ENCODE measurements around the gene MRPS33. TPM values are rescaled to one million over a fixed set of nuclear protein-coding genes. Genes with fewer than 3 reads are reported as not detected.

Gene MRPS33
- total RNA-seq, 4 donors from 2014 or later, result 8.8 to 28.7 (median 16.9) TPM

DNA sequence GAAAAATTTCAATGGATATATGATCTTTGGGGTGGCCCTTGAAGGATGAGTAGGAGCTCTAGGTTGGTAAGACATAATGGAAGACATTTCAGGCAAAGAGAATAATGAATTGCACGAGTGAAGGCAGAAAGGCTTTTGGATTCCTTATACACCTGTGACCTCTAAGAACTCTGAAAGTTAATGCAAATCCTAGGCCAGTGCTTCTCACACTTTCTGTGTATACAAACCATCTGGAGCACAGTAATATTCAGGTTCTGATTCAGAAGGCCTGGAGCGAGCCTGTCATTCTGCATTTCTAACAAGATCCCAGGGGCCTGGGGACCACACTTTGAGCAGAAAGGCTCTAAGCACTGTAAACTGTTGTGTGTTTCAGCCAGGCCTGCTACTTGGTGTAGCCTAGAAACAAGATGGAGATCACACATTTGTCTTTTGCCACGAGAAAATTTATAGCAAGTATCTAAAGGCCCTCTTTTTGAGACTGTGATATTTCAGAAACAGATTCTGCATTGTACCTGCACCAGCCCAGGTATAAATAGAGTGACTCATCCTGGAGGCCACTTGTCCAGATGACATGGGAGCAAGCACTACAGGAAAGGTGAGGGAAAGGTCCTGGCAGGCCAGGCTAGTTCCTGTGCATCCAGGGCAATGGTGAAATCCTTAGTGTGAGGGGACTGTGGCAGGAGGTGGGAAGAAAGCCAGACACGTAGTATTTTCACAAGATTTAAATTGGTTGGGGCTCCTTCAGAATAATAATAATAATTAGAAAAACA, 24.4 kb downstream of the MRPS33 start:
- Histone ChIP-seq H3K36me3 (no peaks in the 10 kb centered on the region), H3K4me1 (no peaks in the 10 kb centered on the region), H3K9me3 (no peaks in the 10 kb centered on the region), H3K4me3 (no peak overlapping the region), H3K27me3 (no peaks in the 10 kb centered on the region), H3K27ac (no peak overlapping the region)
- no peak for DNase-seq
- no peak for TF ChIP-seq POLR2A (IDR thresholded peaks at IDR 0.05)
- TF ChIP-seq, protein P1, sequence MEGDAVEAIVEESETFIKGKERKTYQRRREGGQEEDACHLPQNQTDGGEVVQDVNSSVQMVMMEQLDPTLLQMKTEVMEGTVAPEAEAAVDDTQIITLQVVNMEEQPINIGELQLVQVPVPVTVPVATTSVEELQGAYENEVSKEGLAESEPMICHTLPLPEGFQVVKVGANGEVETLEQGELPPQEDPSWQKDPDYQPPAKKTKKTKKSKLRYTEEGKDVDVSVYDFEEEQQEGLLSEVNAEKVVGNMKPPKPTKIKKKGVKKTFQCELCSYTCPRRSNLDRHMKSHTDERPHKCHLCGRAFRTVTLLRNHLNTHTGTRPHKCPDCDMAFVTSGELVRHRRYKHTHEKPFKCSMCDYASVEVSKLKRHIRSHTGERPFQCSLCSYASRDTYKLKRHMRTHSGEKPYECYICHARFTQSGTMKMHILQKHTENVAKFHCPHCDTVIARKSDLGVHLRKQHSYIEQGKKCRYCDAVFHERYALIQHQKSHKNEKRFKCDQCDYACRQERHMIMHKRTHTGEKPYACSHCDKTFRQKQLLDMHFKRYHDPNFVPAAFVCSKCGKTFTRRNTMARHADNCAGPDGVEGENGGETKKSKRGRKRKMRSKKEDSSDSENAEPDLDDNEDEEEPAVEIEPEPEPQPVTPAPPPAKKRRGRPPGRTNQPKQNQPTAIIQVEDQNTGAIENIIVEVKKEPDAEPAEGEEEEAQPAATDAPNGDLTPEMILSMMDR (IDR thresholded peaks at IDR 0.05), result no peak
- intact Hi-C loops (cut with DNase I; ENCODE audit: low total_unique reads), result no loop called here

- DNase-seq, result no peak
- no peaks in the 10 kb centered on the region for H3K27me3 ChIP-seq
- H3K27ac ChIP-seq, result no peak overlapping the region
- H3K4me3 ChIP-seq, result no peak overlapping the region
- H3K9me3 ChIP-seq, result no peaks in the 10 kb centered on the region
- no peaks in the 10 kb centered on the region for H3K4me1 ChIP-seq
- H3K36me3 ChIP-seq, result no peaks in the 10 kb centered on the region
- intact Hi-C loops (cut with DNase I; ENCODE audit: low total_unique reads), result no loop called here
- TF ChIP-seq POLR2A (IDR thresholded peaks at IDR 0.05), result no peak
- TF ChIP-seq, protein P1 (IDR thresholded peaks at IDR 0.05), result no peak
Observed at GRCh38 chr7:140989068-140989467, 25.7 kb downstream of the MRPS33 start.

- DNase-seq, result no peak
- Histone ChIP-seq H3K27ac (no peak overlapping the region), H3K27me3 (no peaks in the 10 kb centered on the region), H3K4me1 (no peaks in the 10 kb centered on the region), H3K9me3 (no peaks in the 10 kb centered on the region), H3K36me3 (no peaks in the 10 kb centered on the region), H3K4me3 (no peak overlapping the region)
- TF ChIP-seq, protein P1 (IDR thresholded peaks at IDR 0.05), result no peak
- no peak for TF ChIP-seq POLR2A (IDR thresholded peaks at IDR 0.05)
- intact Hi-C loops (cut with DNase I; ENCODE audit: low total_unique reads), result no loop called here
Observed at GRCh38 chr7:140983802-140984201, 30.9 kb downstream of the MRPS33 start.

GRCh38 chr7:140982508-140982907, 32.2 kb downstream of the MRPS33 start:
- no peaks in the 10 kb centered on the region for H3K27me3 ChIP-seq
- H3K4me1 ChIP-seq, result no peaks in the 10 kb centered on the region
- H3K4me3 ChIP-seq, result no peak overlapping the region
- intact Hi-C loops (cut with DNase I; ENCODE audit: low total_unique reads), result no loop called here
- DNase-seq, result no peak
- H3K36me3 ChIP-seq, result no peaks in the 10 kb centered on the region
- H3K27ac ChIP-seq, result no peak overlapping the region
- no peak for TF ChIP-seq POLR2A (IDR thresholded peaks at IDR 0.05)
- TF ChIP-seq, protein P1 (IDR thresholded peaks at IDR 0.05), result no peak
- no peaks in the 10 kb centered on the region for H3K9me3 ChIP-seq

DNA sequence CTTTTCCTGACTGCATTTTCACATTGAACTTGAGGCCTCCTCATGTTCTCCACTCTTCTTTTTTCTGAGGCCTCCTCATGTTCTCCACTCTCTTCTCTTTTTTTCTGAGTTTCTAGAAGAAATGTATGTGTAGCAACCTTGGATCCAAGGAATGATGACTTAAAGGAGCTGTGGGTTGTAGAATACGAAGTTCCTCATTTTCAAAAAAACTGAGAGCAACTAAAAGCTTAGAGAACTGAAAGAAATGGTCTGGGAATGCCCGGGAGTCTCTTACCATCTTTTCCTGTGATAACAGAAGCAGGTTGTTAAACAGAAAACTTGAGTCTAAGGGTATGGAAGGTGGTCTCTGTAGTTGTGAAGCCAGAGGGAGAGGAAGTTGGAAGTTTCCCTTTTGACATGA, 32.8 kb downstream of the MRPS33 start:
- TF ChIP-seq, protein P1 (IDR thresholded peaks at IDR 0.05), result no peak
- TF ChIP-seq POLR2A (IDR thresholded peaks at IDR 0.05), result no peak
- Histone ChIP-seq H3K4me1 (no peaks in the 10 kb centered on the region), H3K9me3 (no peaks in the 10 kb centered on the region), H3K27ac (no peak overlapping the region), H3K27me3 (no peaks in the 10 kb centered on the region), H3K36me3 (no peaks in the 10 kb centered on the region), H3K4me3 (no peak overlapping the region)
- intact Hi-C loops (cut with DNase I; ENCODE audit: low total_unique reads), result no loop called here
- no peak for DNase-seq

All from uterus (tissue), 4 donors.